Measurements from ENCODE around the gene REXO4.
A peak's percentile ranks its signal among the peaks of the same experiment; 100 is the strongest.
"Not testable (repeated sequence)": the region's sequence is repeated elsewhere in the genome, so short reads cannot be mapped to it uniquely, and the experiment has no call there.

REXO4 gene

DNA sequence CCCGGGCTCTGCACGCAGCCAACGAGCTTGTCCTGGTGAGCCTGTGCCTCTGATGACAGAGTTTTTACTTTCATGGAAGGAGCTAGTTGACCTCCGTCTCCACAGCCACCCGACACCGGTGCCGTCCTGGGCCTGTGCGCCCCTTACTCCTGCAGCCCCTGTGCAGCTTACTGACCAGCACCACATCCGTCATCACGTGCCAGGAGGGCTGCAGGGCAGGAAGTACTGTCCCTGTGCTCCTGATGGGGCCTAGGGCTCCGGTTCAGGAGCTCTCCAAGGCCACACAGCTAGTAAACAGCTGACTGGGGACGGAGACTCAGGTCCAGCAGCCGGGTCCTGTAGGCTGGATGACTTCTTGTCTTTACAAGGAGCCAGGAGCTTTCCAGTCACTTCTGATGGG lies 31.5 kb downstream of the REXO4 start:
- no peak for DNase-seq

DNA sequence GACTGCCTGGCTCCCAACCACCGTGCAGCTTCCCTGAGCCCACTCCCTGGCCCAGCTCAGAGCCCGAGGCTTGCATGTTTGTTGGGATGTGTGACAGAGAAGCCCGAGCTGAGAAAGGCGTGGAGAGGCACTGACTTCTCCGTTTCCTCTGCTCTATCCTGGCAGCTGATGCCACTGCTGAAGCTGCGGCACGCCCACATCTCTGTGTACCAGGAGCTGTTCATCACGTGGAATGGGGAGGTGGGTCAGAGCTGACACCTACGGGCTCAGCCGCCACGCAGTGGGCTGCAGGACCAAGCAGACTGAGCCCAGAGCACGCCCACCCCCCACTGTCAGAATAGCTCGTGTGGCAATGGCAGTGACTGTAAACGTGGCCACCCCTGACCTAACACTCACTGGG lies 32.4 kb downstream of the REXO4 start:
- no peak for DNase-seq

DNA sequence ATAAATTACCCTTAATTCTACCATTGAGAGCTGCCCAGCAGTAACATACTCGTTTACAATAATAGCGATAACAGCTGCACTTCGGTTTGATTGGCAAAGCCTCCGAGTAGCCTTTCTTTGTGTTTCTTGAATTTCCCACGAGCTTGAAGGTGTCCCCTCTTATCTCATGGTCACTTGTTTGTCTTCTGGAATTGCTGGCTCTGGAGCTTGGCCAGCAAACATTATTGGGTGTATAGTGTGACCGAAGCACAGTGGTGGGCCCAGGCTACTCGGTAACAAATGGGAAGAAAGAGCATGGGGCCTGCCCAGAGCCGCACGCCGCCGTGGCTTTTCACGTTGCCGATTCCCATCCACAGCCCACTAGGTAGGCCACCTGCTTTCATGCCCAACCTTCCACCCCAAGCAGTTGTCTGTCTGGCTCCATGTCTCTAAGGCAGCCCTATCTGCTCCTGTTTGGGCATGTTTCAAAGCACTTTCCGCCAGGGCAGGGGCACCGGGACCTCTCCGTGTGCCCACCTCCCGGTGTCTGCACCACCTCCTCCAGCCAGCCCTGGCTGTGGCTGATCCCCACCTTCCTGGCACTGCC lies 33.0 kb downstream of the REXO4 start:
- DNase-seq: no peak

DNA sequence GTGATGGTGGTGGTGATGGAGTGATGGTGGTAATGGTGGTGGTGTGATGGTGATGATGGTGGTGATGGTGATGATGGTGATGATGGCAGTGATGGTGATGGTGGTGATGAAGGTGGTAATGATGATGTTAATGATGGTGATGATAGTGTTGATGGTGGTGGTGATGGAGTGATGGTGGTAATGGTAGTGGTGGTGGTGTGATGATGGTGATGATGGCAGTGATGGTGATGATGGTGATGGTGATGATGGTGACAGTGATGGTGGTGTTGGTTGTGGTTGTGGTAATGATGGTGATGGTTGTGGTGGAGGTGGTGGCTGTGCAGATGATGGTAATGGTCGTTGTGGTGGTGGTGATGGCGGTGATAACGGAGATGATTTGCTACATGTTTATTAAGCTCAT lies 34.4 kb downstream of the REXO4 start:
- DNase-seq: no peak

DNA sequence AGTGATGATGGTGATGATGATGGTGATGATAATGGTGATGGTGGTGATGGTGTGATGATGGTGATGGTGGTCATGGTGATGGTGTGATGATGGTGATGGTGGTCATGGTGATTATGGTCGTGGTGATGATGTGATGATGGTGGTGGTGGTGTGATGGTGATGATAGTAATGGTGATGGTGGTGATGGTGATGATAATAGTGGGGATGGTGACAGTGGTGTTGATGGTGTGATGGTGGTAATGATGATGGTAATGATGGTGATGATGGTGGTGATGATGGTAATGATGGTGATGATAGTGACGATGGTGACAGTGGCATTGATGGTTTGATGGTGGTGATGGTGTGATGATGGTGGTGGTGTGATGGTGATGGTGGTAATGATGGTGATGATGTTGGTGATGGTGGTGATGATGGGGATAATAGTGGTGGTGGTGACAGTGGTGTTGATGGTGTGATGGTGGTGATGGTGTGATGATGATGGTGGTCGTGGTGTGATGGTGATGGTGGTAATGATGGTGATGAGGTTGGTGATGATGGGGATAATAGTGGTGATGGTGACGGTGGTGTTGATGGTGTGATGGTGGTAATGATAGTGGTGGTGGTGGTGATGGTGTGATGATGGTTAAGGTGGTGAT lies 35.2 kb downstream of the REXO4 start:
- DNase-seq: no peak

DNA sequence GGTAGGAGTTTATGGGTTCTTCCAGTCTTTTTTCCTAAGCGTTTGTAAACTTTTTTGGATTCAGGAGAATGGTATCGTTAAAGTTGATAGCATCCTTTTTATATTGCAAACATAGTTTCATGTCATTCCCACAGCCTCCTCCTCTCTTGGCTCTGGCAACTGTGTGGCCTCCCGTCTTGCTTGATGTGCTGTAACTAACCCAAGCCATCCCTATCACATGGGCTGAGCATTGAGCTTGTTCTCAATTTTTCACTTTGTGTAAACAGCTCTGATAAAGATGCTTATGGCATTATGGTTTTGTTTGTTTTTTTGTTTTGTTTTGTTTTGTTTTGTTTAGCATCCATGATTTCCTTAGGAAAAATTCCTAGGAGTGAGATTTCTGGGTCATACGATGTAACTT lies 37.1 kb downstream of the REXO4 start:
- no peak for DNase-seq

DNA sequence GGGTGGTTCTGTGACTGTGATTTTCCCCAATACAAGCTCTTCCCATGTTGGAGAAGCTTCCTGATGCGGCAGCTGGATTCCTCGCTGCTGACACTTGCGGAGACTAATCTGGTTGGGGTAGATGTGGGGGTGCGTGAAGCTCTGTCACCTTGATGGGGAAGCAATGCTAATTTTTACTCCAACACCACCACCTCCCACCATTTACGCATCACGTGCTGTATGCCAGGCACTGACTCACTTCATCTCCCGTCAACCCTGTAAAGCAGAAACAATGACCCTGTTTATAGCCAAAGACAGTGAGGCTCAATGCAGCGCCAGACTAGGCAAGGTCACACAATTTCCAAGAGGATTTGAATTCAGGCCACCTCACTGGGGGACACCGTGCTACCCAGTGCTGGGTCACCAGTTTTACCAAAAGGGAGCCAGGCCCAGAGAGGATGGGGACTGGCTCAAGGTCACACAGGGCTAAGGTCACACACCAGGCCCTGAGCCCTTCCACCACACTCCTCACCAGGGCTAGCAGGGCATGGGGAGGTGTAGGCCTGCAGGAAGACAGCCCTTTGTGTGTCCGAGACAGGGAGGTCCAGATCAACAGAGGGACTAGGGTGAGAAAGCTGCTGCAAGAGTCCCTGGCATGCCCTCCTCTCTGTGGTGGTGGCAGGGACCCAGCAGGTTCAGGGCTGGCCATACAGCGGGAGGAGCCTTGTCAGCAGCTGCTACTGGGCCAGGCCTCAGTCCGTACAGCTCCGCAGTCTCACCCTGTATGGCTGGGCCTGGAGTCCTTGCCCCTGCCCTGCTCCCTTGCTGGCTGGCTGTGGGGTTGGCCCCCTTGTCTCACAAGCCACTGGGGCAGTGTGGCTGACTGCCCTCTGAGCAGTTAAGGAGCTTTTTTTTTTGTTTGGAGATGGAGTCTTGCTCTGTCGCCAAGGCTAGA lies 38.4 kb downstream of the REXO4 start:
- no peak for DNase-seq

DNA sequence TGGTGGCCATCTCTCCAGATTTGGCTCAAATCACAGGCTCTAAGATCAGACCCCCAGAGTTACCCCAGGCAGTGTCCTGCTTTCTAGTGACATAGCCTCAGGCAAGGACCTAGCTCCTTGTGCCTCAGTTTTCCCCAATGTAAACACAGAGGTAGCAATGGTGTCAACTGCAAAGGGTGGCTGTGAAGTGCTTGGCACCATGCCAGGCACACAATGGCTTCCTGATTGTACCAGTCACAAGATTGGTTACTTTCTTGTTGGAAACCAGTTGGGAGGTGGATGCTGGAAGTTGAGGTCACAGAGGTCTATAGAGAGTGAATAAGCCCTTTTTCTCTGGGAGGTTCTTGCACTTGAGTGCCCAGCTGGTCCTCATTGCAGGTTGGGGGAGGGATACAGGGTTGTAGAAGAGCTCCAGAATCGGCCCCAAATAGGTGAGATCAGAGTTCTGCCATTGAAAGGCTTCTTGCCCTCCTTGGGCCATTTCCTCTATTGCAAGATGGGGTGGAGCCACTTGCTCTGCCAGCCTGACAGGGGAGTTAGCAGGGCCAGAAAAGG lies 39.3 kb downstream of the REXO4 start:
- no peak for DNase-seq

DNA sequence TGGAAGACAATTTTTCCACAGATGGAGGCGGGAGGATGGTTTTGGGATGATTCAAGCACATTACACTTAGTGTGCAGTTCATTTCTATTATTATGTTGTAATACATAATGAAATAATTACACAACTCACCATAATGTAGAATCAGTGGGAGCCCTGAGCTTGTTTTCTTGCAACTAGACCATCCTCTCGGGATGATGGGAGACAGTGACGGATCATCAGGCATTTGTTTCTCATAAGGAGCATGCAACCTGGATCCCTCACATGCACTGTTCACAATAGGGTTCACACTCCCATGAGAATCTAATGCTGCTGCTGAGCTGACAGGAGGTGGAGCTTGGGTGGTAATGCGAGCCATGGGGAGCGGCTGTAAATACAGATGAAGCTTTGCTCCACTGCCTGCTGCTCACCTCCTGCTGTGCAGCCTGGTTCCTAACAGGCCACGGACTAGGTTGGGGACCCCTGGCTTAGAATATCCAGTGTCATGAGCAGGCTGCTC lies 40.0 kb downstream of the REXO4 start:
- no peak for DNase-seq

DNA sequence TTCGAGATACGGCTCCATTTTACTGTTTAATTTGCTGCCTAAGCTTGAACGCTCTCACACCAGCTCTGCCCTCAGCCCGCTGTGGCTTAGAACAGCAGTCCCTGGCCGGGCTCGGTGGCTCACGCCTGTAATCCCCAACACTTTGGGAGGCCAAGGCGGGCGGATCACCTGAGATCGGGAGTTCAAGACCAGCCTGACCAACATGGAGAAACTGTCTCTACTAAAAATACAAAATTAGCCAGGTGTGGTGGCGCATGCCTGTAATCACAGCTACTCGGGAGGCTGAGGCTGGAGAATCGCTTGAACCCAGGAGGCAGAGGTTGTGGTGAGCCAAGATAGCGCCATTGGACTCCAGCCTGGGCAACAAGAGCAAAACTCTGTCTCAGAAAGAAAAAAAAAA lies 40.5 kb downstream of the REXO4 start:
- DNase-seq: not testable (repeated sequence)

DNA sequence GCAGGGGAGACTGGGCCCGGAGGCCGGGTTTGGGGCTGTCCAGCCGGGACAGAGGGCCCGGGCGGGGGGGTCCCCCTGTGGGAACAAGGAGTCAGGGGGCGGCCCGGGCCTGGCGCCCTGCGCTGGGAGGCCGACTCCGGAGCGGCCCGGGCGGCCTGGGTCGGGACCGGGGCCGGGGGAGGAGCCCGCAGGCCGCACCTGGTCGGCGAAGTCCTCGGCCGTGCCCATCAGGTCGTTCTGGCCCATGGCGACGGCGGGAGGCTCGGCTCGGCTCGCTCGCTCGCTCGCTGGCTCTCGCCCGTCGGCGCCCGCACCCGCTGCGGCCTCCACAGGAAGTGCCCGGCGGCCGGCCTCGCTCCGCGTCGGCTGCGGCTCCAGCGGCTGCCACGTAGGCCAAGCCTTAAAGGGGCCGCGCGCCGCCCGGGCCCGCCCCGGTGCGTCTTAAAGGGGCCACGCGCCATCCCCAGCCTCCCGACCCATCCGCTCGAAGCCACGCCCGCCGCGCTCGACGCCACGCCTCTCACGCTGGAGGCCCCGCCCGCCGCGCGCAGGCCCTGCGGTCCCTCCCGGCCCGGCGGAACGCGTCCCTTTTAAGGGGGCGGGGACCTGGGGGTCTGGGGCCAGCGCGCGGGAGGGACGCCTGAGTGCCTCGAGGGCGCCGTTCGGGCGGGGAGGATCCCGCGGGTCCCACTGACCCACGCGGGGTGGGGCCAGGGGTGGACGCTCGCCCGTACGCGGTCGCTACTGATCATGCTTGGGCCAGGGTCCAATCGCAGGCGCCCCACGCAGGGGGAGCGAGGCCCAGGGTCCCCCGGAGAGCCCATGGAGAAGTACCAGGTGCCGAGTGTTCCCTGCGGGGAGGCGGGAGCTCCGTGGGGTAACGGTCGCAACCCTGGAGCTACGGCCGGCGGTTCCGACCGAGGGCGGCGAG lies 41.8 kb downstream of the REXO4 start, which contains the start of the genes STKLD1 and SURF4:
STKLD1 (plus strand) TSS at position 643 of the 931 bp plus-strand sequence; CDS start at position 751, 108 bp downstream.
SURF4 (minus strand) TSS at position 337 of the 931 bp plus-strand sequence; CDS start at position 246, 91 bp downstream.
- DNase-seq: peak; percentile 97

DNA sequence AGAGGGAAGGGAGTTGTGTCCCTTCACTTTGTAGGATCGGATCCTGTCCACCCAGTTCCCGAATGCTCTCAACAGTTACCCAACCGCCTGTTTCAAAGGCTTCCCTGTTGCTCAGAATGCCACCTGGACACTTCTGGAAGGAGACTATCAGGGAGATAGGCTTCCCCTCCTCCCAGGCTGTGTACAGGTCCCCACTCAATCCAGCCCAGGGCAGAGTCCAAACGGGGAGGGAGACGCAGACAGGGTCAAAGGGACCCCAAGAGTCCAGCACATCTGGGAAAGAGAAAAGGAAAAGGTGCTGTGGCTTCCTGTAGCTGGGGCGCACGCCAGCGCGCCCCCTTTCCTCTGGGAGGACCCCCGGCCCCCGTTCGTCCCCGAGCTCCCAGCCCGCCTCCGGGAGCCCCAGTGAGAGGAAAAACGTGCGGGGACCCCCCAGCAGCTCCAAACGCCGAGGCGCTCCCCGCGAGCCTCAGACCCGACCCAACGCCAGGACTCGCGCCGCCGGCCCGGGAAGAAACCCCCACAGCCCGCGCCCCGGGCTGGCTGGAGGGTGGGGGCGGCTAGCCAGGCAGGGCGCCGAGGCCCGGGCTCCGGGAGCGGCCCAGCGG lies 42.6 kb downstream of the REXO4 start:
- peak; percentile 52 for DNase-seq

DNA sequence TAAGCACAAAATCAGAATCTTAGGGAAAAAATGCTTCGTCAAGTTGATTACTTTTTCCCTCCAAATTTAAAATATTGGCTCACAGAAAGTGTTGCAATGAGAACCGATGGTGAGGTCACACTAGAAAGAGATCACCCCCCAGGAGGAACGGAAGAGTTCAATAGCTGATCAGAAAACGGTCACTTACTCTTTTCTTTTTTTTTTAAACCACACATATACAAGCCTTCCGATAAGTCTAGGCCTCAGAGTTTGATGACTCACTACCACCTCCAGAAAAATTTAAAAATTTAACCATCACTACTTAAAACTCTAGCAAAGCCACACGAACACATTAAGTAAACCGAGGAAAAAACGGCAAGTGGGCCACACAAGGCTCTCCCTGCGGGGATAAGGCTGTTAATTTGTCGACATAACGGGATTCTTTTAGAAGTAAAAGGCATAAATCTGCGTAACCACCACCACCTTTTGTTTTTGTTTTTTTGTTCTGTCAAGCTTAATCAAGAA lies 43.1 kb downstream of the REXO4 start:
- DNase-seq: no peak

DNA sequence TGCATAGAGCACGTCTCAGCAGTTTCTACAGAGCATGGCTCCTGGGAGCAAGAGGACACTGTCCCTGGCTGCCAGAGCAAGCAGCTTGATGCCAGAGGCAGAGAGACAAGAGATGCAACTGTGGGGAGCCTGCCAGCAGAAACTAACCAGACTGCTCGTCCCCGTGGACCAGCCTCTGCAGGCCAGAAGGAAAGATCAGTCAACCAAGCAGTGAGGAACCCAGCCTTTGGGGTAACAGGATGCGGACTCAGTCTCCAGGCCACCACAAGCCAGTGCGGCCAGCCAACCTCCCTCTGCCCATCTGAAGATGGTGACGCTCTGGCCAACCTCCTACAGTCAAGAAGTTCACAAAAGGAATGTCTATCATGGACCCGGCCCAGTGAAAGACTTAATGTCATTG lies 45.7 kb downstream of the REXO4 start:
- DNase-seq: no peak

DNA sequence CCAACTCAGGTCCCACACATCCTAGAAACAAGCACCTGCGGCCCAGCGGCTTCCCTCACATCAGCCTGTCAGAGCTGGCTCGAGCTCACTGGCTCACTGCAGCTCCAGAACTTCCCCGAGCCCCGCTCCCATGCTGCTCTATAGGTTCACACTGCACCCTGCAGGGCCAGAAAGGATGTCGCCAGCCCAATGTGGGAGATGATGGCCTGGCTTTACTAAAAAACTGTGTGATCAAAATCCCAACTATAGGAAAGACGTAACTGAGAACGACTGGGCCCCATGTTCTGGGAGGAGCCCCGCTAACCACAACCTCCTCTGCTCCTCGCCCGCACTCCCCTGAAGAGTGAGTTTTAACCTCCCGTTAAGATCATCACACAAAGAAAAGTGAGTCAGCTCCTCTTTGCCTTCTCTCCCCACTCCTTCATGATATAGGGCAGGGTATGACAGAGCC lies 46.5 kb downstream of the REXO4 start:
- DNase-seq: no peak

DNA sequence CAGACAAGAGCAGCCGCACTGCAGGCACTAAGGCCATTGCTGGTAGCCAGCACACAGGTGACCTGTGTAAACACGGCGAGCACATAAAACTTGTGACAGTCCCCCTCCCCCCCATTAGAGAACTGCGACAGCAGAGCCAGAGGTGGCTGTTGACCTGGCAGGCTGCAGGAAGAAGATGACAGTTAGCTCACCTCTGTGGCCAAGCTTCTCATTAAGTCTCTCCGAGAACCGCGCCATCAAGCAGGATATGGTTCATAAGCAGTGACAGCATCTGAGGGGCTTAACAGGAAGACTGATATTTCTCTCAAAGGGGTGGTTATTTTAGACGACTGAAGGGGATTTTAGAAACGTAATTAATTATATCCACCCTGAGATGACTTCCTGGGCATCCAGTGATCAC lies 47.1 kb downstream of the REXO4 start:
- no peak for DNase-seq

DNA sequence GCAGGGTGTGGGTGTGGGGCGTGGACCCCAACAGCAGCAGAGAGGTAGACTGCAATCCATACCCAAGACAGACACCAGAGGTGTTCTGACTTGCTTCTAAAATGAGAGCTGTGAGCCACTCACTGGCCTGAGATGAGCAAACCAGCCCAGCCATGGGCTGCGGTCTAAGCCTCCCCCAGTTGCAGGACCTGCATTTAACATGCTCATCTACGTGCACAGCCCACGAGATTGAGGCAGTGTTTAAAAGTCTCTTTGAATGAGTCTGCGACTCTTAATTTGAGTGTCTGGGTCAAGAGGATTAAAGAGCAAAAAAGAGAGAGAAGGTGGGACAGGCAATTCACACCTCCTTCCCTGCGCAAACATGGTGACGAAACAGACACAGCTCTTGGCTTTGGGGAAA lies 47.9 kb downstream of the REXO4 start:
- no peak for DNase-seq

DNA sequence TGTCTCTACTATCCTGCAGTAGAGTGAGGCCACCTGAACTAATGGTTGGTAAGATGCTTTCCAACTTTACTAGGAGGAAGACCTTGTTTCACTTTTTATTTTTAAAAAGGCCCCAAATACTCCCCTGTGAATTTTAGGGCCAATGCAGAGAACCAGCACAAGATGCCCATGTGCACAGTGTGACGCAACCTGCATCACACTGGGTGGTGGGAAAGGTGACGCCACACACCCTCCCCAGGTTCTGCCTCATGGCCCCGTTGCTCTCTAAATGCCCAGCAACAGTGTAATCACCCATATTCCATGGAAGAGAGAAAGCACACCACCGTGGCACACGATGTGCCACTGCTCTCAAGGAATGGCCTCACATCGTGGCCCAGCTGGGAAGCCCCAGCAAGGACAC lies 48.4 kb downstream of the REXO4 start:
- no peak for DNase-seq

DNA sequence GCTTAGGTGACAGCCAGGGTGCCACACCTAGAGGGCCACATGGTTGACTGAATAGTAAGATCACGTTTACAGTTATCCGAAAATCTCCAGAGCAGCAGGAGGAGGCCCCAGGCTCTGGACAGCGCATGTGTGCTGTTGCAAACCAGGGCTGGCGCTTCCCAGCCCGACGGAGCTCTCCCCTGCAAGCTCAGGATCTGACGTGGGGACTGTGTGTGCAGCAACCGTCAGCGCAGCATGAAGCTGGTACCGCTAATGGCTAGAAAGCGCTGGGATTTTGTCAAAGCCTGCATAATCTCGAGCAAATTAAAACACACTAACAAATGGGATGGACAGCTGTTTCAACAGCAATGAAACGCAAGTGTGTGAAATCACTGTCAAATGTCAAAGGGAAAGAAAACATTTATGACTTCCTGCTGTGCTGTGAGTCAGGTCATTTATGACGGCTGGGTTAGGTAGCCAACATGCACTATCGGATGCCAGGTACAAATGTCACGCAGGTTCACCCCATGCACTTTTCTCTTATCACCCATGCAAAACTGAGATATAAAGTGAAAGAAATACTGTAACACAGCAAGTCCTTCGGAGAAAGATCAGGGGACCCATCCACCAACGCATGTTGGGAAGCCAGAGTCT lies 49.4 kb downstream of the REXO4 start:
- DNase-seq: no peak

DNA sequence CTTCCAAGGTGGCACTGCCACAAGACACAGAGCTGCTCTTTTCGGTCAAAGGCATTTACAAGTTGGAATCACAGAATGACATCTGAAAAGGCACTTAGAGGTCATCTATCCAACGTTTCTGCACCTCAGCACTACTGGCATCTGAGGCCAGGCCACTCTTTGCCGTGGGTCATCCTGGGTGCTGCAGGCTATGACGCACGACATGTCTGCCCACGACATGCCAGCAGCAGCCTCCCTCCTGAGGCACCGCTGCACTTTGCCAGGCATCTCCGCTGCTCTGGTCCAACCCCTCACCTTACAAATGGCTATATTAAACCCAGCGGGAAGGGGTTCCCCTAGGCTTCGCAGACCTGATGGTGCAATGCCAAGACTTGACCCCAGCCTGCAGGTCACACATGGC lies 50.0 kb downstream of the REXO4 start:
- no peak for DNase-seq

DNA sequence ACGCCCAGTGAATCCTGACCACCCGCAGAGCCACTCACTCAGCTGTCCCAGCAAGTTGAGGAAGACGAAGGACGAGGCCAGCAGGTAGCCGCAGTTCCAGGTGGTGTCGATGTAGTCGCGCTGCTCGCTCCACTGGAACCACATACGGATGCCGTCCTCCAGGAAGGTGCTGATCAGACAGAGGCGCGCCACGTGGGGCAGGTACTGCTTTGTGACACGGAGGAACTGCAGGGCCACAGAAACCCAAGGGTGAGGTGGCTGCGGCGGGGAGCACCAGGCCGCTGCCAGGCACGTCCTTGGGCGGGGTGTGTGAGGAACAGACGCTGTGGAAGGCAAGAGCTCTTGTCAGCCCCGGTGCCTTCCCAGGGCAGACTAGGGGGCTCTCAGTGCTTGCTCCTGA lies 50.6 kb downstream of the REXO4 start:
- no peak for DNase-seq
